ENCODE measurements around the gene PRR33. TPM values are rescaled to one million over a fixed set of nuclear protein-coding genes. Genes with fewer than 3 reads are reported as not detected.

The PRR33 gene
- total RNA-seq, 4 donors from 2014 or later: not detected

DNA sequence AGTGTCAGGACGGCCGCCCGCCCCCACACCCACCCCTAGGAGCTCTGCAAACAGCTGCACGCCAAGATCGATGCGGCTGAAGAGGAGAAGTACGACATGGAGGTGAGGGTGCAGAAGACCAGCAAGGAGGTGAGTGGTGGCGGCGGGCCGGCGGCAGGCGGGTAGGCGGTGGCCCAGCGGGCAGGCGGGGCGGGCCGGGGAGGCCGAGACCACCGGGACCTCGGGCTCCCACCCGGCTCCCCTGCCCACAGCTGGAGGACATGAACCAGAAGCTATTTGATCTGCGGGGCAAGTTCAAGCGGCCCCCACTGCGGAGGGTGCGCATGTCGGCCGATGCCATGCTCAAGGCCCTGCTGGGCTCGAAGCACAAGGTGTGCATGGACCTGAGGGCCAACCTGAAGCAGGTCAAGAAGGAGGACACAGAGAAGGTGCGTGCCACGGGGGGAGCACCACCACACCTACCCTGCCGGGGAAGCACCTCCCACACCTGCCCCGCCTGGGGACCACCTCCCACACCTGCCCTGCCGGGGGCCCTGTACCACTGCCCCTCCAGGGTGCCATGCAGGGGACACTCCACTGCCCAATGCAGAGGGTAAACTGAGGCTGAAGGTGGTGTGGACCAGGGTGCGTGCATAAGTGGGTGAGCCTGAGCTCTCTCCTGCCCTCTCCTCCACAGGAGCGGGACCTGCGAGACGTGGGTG is 50.8 kb downstream of the PRR33 start:
- WGBS, 2 donors: 86% methylated on average over 29 to 37 of the region's 37 CpGs
- no peak overlapping the region for H3K27ac ChIP-seq
- H3K36me3 ChIP-seq: no peaks in the 10 kb centered on the region
- no peaks in the 10 kb centered on the region for H3K27me3 ChIP-seq
- no peak overlapping the region for H3K4me3 ChIP-seq
- TF ChIP-seq CTCF (IDR thresholded peaks at IDR 0.05): no peak
- no peak for TF ChIP-seq POLR2A (IDR thresholded peaks at IDR 0.05)
- no peak for TF ChIP-seq EP300 (IDR thresholded peaks at IDR 0.05)
- DNase-seq (ENCODE audit: low spot score in 2 of 2): no peak
- no peaks in the 10 kb centered on the region for H3K9me3 ChIP-seq
- peaks cover 0 to 33% (median 16%) of the 10 kb centered on the region in 4 donors for H3K4me1 ChIP-seq

- H3K4me1 ChIP-seq: peaks cover 0 to 26% (median 13%) of the 10 kb centered on the region in 4 donors
- TF ChIP-seq CTCF (IDR thresholded peaks at IDR 0.05): no peak
- peak; percentile 14 to 35 for TF ChIP-seq EP300 (IDR thresholded peaks at IDR 0.05)
- no peak for TF ChIP-seq POLR2A (IDR thresholded peaks at IDR 0.05)
- peak overlapping the region in 1 of 4 donors; percentile 25 for H3K4me3 ChIP-seq
- WGBS, 2 donors: 72 to 79% methylated on average over 15 to 26 of the region's 26 CpGs
- DNase-seq (ENCODE audit: low spot score in 2 of 2): peak in 1 of 2 donors; percentile 44
- no peaks in the 10 kb centered on the region for H3K36me3 ChIP-seq
- no peaks in the 10 kb centered on the region for H3K9me3 ChIP-seq
- no peaks in the 10 kb centered on the region for H3K27me3 ChIP-seq
- peak overlapping the region in 2 of 4 donors; percentile 26 to 55 for H3K27ac ChIP-seq
Observed at GRCh38 chr11:1839924-1840779, 51.5 kb downstream of the PRR33 start.

- no peak overlapping the region for H3K4me3 ChIP-seq
- DNase-seq (ENCODE audit: low spot score in 2 of 2): no peak
- H3K27ac ChIP-seq: peak overlapping the region in 1 of 4 donors; percentile 3
- TF ChIP-seq CTCF (IDR thresholded peaks at IDR 0.05) (no peak), POLR2A (IDR thresholded peaks at IDR 0.05) (no peak), EP300 (IDR thresholded peaks at IDR 0.05) (no peak)
- 77 to 81% methylated on average over 11 to 12 of the region's 12 CpGs for whole genome bisulfite sequencing, 2 donors
- no peaks in the 10 kb centered on the region for H3K9me3 ChIP-seq
- no peaks in the 10 kb centered on the region for H3K36me3 ChIP-seq
- H3K4me1 ChIP-seq: peaks cover 0 to 20% (median 10%) of the 10 kb centered on the region in 4 donors
- H3K27me3 ChIP-seq: no peaks in the 10 kb centered on the region
Observed at GRCh38 chr11:1839204-1839923, 52.3 kb downstream of the PRR33 start.

DNA sequence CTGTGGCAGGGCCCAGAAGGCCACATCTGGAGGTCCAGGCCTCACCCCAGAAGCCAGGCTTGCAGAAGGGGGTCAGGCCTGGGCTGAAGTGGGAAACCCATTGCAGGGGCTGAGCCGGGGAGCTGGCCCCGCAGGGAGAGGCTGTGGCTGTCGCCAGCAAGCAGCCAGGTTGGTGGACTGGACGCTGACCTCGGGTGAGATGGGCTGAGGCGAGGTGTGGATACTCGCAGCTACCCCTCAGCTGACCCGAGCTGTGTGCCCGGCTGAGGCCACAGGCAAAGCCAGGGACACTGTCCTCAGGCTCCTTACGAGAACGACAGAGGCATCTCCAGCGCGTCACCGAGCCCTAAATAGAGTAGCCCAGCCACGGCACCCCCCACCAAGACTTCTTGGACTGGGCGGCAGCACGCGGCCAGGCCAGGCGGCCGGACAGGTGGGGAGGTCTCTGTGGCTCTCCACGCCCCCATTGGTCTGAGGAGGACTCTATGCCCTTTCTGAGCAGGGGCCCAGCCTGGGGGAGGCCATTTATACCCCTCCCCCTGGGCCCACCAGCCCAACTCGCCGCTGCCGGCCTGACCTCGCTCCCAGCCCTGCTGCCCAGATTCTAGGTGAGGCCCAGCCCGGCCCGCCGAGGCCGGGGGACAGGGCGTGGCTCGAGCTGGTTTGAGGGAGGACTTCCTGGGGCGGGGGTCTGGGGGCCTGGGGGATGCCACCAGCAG is 53.1 kb downstream of the PRR33 start, which contains the start of gene TNNI2:
TSS of gene TNNI2 (plus strand) at position 556 of the 719 bp plus-strand sequence. CDS start 716 bp downstream, outside the sequence.
- Histone ChIP-seq H3K4me3 (no peak within 1 kb of the TSS), H3K9me3 (no peaks in the 10 kb centered on the region), H3K27ac (peak within 1 kb of the TSS in 1 of 4 donors; percentile 34), H3K27me3 (no peaks in the 10 kb centered on the region), H3K4me1 (peaks cover 0 to 15% (median 8%) of the 10 kb centered on the region in 4 donors), H3K36me3 (no peaks in the 10 kb centered on the region)
- WGBS, 2 donors: 84 to 89% methylated on average over 22 to 27 of the region's 32 CpGs
- no peak for DNase-seq (ENCODE audit: low spot score in 2 of 2)
- no peak for TF ChIP-seq POLR2A (IDR thresholded peaks at IDR 0.05)
- TF ChIP-seq CTCF (IDR thresholded peaks at IDR 0.05): no peak
- TF ChIP-seq EP300 (IDR thresholded peaks at IDR 0.05): no peak

Small RNA genes within 50 kb of the gene (small RNA-seq; reads per million reads assigned to genes)
- gene AC051649.1 (not detected), gene MIR4298 (not detected)

Other genes with a start within 250 kb of the PRR33 start
- gene KRTAP5-6, start 194.7 kb downstream of the PRR33 start, total RNA-seq: not detected
- 10 to 100 TPM in 2 of 4 donors, 1 to 10 TPM in 2; 5.9 to 54.9 (median 13.8) TPM for gene IFITM10, start 141.3 kb downstream of the PRR33 start, total RNA-seq
- 100 to 1,000 TPM; 385 to 583 (median 429) TPM for gene CTSD, start 128.0 kb downstream of the PRR33 start, total RNA-seq
- gene SYT8, start 56.9 kb downstream of the PRR33 start, total RNA-seq: 1 to 10 TPM in 2 of 4 donors, under 1 TPM in 1, not detected in 1; 0.39 to 4.2 (median 1.0) TPM
- not detected for gene TNNI2, start 52.9 kb downstream of the PRR33 start, total RNA-seq
- 10 to 100 TPM; 36.9 to 69.0 (median 50.2) TPM for gene LSP1, start 38.8 kb downstream of the PRR33 start, total RNA-seq
- gene TNNT3, start 27.8 kb upstream of the PRR33 start, total RNA-seq: 1 to 10 TPM; 4.4 to 8.6 (median 6.1) TPM
- 100 to 1,000 TPM in 3 of 4 donors, 10 to 100 TPM in 1; 81.9 to 139 (median 136) TPM for gene MRPL23, start 55.4 kb upstream of the PRR33 start, total RNA-seq
- gene H19, start 105.9 kb upstream of the PRR33 start, total RNA-seq: 100 to 1,000 TPM; 355 to 642 (median 407) TPM
- 100 to 1,000 TPM; 131 to 246 (median 173) TPM for gene IGF2, start 247.5 kb upstream of the PRR33 start, total RNA-seq